ENCODE measurements around the gene NPTX2.

The NPTX2 gene

DNA sequence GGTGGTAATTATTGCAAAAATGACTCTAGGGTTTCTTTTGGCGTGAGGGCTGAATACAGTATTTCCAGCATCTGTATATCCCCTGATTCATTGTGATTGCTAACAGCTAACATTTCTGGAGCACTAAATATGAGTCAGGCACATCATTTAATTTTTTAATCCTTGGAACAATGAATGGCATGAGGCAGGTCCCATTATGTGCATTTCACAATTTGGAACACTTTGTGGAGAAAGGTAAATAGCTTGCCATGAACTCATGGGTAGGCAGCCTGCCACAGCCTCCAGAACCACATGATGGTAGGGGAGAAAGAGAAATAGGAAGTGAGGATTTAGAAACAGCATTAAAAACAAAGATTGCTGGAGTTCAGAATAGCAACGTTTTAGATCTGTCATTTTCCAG is 1.7 kb downstream of the NPTX2 start:
- DNase-seq = no peak

- DNase-seq = no peak
These were observed 2.6 kb downstream of the NPTX2 start for GRCh38 chr7:98619450-98620321.

GRCh38 chr7:98621573-98622482 is 4.7 kb downstream of the NPTX2 start:
- DNase-seq = no peak

DNA sequence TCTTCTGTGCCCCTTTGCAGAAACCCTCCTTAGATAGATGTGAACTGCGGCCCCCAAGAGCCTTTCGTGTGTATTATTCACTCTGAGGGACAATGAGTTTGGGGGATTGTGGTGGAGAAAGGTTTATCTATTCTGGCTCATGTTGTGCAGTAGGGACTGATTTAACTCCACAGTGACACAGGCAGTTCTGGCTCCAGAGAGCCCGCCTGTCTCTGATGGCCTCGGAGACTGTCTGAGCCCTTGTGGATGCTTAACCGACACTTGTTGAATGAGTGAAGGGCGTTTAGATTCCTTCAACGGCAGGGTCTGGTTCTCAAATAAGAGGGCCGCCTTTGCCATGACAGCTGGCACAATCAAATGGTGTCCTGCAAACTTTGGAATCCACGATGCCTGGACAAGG is 5.8 kb downstream of the NPTX2 start:
- no peak for DNase-seq

DNA sequence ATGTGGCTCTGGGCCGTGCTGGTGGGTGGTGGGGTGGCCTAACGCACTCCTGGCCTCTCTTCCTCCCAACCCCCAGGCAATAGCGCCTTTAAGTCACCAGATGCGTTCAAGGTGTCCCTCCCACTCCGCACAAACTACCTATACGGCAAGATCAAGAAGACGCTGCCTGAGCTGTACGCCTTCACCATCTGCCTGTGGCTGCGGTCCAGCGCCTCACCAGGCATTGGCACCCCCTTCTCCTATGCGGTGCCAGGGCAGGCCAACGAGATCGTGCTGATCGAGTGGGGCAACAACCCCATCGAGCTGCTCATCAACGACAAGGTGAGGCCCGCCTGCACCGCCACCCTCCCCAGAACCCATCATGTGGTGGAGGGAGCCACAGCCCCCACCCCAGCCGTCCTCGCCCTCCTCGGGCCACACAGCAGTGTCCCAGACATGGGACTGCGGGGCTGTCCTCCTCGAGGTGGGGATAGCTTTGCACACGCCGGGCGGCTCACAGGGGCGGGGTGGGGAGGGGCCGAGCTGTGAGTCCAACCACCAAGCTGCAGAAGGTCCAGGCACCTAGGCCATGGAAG is 7.8 kb downstream of the NPTX2 start:
- no peak for DNase-seq

DNA sequence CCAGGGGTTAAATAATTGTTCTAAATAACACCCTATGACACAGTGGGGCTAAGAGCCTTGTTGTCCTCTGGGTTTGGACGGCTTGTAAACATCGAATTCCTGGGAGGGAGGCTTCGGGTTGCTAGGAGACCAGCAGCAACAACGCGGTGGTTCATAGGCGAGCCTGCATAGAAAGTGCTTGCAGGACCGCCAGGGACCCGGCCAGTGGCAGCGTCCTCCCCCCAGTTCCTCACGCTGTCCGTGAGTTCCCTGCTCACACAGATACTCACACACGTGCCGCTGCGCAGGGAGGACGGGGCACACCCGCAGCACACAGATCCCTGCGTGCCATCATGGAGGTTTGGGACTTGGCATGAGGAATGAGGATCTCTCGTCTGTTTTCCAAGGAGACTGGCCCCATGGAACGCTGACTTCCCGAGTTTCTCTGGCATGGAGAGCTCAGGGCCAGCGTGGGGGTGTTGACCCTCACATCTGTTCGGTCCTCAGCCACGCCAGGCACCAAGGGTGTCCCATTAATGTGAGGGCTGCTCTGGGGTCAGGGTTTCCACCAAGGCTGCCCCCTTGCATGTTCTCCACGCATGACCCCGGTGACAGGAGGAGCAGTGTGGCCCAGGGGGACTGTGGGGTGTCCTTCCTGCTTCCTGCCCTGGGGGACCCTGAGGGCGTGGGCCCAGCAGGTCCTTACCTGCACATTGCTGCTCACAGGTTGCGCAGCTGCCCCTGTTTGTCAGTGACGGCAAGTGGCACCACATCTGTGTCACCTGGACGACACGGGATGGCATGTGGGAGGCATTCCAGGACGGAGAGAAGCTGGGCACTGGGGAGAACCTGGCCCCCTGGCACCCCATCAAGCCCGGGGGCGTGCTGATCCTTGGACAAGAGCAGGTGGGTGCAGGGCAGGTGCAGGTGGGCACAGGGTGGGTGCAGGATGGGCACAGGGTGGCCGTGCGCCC is 9.7 kb downstream of the NPTX2 start:
- DNase-seq = no peak

- DNase-seq = no peak
These were observed 10.3 kb downstream of the NPTX2 start for GRCh38 chr7:98627413-98627790.

DNA sequence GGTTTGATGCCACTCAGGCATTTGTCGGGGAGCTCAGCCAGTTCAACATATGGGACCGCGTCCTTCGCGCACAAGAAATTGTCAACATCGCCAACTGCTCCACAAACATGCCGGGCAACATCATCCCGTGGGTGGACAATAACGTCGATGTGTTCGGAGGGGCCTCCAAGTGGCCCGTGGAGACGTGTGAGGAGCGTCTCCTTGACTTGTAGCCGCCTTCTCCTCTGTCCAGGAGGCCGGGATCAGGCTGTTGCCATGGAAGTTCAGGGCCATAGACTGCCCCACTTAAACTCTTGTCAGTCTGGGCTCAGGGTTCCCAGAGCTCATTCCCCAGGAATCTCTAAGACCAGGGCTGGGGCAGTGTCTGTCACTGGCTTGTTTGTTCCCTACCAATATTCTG is 11.3 kb downstream of the NPTX2 start:
- no peak for DNase-seq

GRCh38 chr7:98629001-98629431 is 11.9 kb downstream of the NPTX2 start:
- no peak for DNase-seq

GRCh38 chr7:98630149-98630548 is 13.1 kb downstream of the NPTX2 start:
- DNase-seq = no peak

DNA sequence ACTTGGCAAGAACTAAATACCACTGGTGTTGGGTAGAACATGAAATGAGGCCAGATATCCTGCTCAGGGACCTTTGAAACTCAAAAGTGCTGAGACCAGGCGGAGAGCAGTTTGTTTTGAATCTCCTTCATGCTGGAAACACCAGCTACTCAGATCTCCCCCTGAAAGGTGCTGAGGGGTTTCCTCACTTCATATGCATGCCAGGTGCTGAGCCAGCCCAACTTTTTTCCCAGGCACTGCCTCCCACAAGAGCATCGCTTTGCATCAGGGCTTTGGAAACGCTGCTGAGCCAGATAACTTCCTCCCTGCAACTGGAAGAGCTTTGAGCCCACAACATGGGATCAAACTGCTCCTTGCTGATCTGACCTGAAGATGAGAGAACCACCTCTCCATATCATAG is 13.7 kb downstream of the NPTX2 start:
- DNase-seq = no peak

- DNase-seq = no peak
These were observed 21.8 kb downstream of the NPTX2 start for GRCh38 chr7:98638853-98639252.

DNA sequence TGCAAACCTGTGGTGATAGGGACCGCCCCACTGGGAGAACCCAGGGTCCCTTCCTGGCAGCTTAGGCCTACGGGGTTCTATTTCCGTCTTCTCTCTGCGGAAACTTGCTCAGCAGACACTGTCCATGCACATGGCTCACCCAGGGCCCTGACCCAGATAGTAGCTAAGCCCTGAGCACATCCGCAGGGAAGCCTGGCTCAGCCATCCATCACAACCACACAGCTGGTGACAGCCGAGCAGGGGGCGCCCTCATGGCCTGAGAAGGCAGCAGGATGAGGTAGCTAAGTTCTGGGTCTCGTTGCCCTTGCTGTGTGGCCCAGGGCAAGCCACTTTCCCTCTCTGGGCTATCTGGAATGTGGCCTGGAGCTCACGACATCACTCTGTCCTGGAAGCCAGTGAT is 23.3 kb downstream of the NPTX2 start:
- no peak for DNase-seq

DNA sequence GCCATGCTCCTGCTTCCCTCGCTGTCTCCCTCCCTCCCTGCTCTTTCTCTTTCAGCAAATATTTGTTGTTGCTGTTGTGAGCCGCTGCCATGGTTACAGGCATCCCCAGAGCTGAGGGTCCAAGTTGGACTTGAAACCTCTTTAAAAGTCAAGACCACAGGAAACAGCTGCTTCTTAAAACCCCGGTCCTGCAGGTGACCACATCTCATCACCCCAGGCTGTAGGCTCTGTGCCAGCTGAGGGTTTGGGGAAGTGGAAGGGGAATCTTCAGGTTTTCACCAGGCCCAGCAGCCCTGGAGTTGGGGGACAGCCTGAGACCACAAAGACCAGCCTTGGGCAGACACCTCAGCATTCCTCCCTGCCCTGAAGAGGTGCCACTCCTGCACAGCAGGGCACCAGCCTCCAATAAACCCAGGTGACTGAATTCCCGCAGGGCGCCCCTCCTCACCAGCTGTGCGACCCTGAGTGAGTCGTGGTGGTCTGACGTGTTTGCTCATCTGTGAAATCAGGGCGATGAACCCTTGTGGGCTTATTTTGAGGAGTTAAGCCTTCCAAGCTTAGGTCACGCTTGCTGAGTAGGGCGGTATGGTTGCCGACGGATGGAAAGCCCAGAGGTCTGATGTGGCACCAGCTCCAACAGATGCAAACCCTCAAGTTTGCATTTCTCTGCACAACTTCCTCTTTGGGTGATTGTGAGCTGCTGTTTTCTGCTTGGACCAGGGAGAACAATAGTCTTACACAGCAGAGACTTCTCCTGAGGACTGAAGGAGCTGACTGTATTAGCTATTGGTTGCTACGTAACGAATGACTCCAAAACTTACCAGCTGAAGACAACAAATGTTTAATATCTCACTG is 24.8 kb downstream of the NPTX2 start:
- DNase-seq = no peak

GRCh38 chr7:98643236-98643985 is 26.3 kb downstream of the NPTX2 start:
- no peak for DNase-seq

- DNase-seq = no peak
These were observed 29.4 kb downstream of the NPTX2 start for GRCh38 chr7:98646465-98646864.

- DNase-seq = no peak
These were observed 30.2 kb downstream of the NPTX2 start for GRCh38 chr7:98647326-98647725.

DNA sequence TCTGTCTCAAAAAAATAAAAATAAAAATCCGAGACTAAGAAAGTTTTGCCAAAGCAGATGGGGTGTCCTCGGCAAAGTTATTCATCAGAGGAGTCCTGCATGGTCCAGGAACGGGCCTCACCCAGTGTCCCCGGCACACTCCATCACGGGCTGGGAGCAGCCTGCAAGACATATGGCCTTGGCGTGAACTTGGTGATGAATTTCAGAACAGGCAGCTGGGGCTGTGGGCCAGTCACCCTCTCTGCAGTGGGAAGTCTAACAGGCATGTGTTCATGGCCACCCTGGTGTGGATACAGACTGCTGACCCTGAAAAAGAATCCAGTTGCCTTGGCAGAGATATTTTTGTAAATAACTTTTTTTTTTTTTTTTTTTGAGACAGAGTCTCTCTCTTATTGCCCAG is 34.7 kb downstream of the NPTX2 start:
- DNase-seq = no peak

DNA sequence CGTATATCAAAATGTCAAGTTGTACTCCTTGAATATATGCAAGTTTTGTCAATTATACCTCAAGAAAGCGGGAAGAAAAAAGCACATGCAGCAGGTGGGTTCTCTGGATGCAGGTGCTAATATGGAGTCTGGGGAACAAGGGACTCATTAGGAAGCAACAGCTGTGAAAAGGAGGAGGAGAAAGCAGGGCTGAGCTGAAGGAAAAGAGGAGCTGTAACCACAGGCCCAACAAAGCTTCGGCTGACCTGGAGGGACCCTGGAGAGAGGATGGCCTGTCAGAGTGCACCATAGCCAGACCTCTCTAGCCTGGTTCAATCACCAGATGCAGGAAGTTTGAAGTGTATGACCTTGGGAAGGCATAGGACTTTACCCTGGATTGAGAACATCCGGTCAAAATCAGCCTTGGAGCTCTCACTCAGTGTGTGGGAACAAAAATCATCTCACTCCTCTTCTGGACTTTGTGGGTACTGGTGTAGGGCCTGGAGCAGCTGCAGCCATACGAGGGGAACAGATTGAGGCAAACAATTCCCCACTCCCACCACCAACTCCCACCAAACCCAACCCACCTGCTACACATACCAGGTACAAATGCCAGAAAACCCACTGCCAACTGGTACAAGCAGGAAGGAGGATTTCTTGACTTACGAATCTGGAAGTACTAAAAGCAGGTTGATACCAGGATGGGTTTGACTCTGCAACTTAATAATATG is 36.7 kb downstream of the NPTX2 start:
- no peak for DNase-seq
